ENCODE data around the gene NPAS3. TPM values are rescaled to one million over a fixed set of nuclear protein-coding genes. Genes with fewer than 3 reads are reported as not detected.

NPAS3 gene
- total and polyA plus RNA-seq, 10 donors: 0.13 to 9.5 (median 2.9) TPM

- DNase-seq: no peak
- no peaks in the 10 kb centered on the region for H3K4me1 ChIP-seq
- H3K27me3 ChIP-seq (replicated peaks in 1 of 7): no peaks in the 10 kb centered on the region
- no peak overlapping the region for H3K27ac ChIP-seq
- intact Hi-C loops (cut with DNase I; ENCODE audit: low total_unique reads): no loop called here
- peaks cover 0 to 8% (median 2%) of the 10 kb centered on the region in 8 donors for H3K9me3 ChIP-seq
- TF ChIP-seq POLR2AphosphoS5 (IDR thresholded peaks at IDR 0.05) (no peak), POLR2A (IDR thresholded peaks at IDR 0.05) (no peak), CTCF (IDR thresholded peaks at IDR 0.05 in 8 of 11, conservative IDR thresholded peaks at IDR 0.05 in 3 of 11) (no peak)
- H3K36me3 ChIP-seq: no peaks in the 10 kb centered on the region
- no peak overlapping the region for H3K4me3 ChIP-seq
These were observed 90.8 kb downstream of the NPAS3 start for GRCh38 chr14:33029511-33029910.

GRCh38 chr14:33030386-33030785 is 91.7 kb downstream of the NPAS3 start:
- Histone ChIP-seq H3K4me3 (no peak overlapping the region), H3K36me3 (no peaks in the 10 kb centered on the region), H3K9me3 (peaks cover 0 to 6% (median 1%) of the 10 kb centered on the region in 8 donors), H3K27me3 (replicated peaks in 1 of 7) (no peaks in the 10 kb centered on the region), H3K27ac (no peak overlapping the region), H3K4me1 (no peaks in the 10 kb centered on the region)
- intact Hi-C loops (cut with DNase I; ENCODE audit: low total_unique reads): no loop called here
- WGBS, 5 donors: 80 to 83% (median 82%) methylated on average over 4 of the region's 4 CpGs
- no peak for TF ChIP-seq CTCF (IDR thresholded peaks at IDR 0.05 in 8 of 11, conservative IDR thresholded peaks at IDR 0.05 in 3 of 11)
- no peak for TF ChIP-seq POLR2AphosphoS5 (IDR thresholded peaks at IDR 0.05)
- no peak for TF ChIP-seq POLR2A (IDR thresholded peaks at IDR 0.05)
- DNase-seq: no peak

DNA sequence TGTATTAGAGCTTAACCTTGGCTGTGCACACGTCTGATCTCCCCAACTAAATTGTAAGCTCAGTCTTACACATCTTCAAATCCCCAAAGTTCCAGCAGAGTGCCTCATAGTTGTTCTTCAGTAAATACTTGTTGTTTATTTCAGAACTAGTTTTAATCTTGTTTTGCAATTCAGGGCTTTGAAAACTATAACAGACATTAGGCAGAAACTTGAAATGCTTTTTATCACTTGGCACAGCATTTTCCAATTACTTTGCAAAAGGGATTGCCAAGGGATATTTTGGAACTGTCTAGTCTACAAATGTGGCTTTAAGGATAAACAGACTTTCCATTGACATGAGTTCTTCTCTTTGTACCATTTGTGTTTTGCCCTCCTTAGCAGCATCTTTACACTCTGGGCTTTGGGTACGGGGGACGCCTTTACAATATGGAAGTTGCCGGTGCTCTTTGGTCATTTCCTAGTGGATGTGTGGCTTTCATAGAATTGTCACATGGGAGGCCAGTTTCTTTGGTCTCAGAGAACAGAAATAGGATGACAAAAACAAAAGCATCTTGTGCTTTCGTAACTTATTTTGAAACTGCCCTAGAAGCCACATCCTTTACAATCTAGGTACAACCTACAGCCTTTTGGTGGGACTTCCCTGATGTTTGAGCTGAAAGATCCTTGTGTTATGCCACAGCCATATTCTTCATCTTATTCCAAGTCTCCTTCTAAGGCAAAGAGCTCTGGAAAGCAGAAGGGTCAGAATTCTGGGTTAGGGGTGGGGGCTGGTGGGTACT is 96.9 kb downstream of the NPAS3 start:
- TF ChIP-seq CTCF (IDR thresholded peaks at IDR 0.05 in 8 of 11, conservative IDR thresholded peaks at IDR 0.05 in 3 of 11): no peak
- no peak for TF ChIP-seq POLR2A (IDR thresholded peaks at IDR 0.05)
- TF ChIP-seq POLR2AphosphoS5 (IDR thresholded peaks at IDR 0.05): no peak
- intact Hi-C loops (cut with DNase I; ENCODE audit: low total_unique reads): no loop called here
- Histone ChIP-seq H3K27ac (no peak overlapping the region), H3K4me3 (no peak overlapping the region), H3K4me1 (no peaks in the 10 kb centered on the region), H3K36me3 (no peaks in the 10 kb centered on the region), H3K9me3 (peaks cover 0 to 4% (median under 1%) of the 10 kb centered on the region in 8 donors), H3K27me3 (replicated peaks in 1 of 7) (no peaks in the 10 kb centered on the region)
- no peak for DNase-seq
- 77 to 87% (median 83%) methylated on average over 5 of the region's 5 CpGs for WGBS, 5 donors

DNA sequence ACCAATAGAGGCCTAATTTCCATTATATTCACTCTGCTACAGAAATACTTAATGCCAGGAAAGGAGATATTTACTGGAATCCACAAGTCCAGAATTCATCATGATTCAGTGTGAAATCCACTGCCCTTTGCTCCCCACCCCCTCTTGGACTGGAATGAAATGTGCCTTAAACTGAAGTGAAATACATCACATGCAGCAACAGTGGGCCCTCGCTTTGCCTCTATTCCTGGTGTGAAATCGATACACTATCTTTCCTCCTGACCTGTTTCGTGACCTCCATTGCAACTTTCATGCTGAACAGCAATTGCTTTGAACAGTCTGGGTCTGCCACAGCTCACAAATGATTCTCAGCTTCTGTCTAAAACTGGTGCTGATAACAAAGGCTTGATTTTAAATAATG is 100.6 kb downstream of the NPAS3 start:
- no peaks in the 10 kb centered on the region for H3K4me1 ChIP-seq
- intact Hi-C loops (cut with DNase I; ENCODE audit: low total_unique reads): no loop called here
- H3K27ac ChIP-seq: no peak overlapping the region
- TF ChIP-seq CTCF (IDR thresholded peaks at IDR 0.05 in 8 of 11, conservative IDR thresholded peaks at IDR 0.05 in 3 of 11) (no peak), POLR2AphosphoS5 (IDR thresholded peaks at IDR 0.05) (no peak), POLR2A (IDR thresholded peaks at IDR 0.05) (no peak)
- DNase-seq: no peak
- WGBS, 5 donors: 70 to 93% (median 80%) methylated on average over 3 of the region's 3 CpGs
- H3K36me3 ChIP-seq: no peaks in the 10 kb centered on the region
- H3K27me3 ChIP-seq (replicated peaks in 1 of 7): no peaks in the 10 kb centered on the region
- no peak overlapping the region for H3K4me3 ChIP-seq
- peaks cover 0 to 29% (median 21%) of the 10 kb centered on the region in 8 donors for H3K9me3 ChIP-seq
